Keratinocyte (primary cell): Measurements from ENCODE around the gene APH1A. TPM values are rescaled to one million over a fixed set of nuclear protein-coding genes. Genes with fewer than 3 reads are reported as not detected.
A peak's percentile ranks its signal among the peaks of the same experiment; 100 is the strongest.

ENCODE experiments used
- DNase-seq: peaks from one replicate; pipeline ENCODE4 v3.0.0-alpha.2; 2011; ENCODE audit warnings: low read depth, missing footprints, low spot score
- FAIRE-seq: peaks from 2 replicates; lab custom pipeline; 2011; peaks lifted over from hg19 to GRCh38; lab: Jason Lieb, UNC
- H2AFZ ChIP-seq: 2 replicates; pipeline ENCODE4 v1.6.0; 2012; ENCODE audit warnings: low read length, control low read depth, inconsistent platforms; ENCODE audit not compliant: control insufficient read depth
- H3K27ac ChIP-seq: 2 replicates; pipeline ENCODE4 v1.5.1; 2011; ENCODE audit warnings: low read length; ENCODE audit not compliant: control insufficient read depth, insufficient read depth
- H3K27me3 ChIP-seq: 3 replicates; pipeline ENCODE4 v1.6.0; 2011; ENCODE audit warnings: low read length; ENCODE audit not compliant: control insufficient read depth, insufficient read depth; ENCODE audit errors: extremely low read depth
- H3K36me3 ChIP-seq, 2 experiments: 2 replicates in 1 of 2; 3 replicates in 1 of 2; pipeline ENCODE4 v1.5.1; 2011; ENCODE audit warnings: low read length in 2 of 2, mild to moderate bottlenecking in 1 of 2; ENCODE audit not compliant: control insufficient read depth in 2 of 2, insufficient read depth in 2 of 2; ENCODE audit errors: extremely low read depth in 1 of 2
- H3K4me1 ChIP-seq: 3 replicates; pipeline ENCODE4 v1.5.1; 2011; ENCODE audit warnings: low read length; ENCODE audit not compliant: control insufficient read depth, insufficient read depth; ENCODE audit errors: extremely low read depth
- H3K4me2 ChIP-seq: 3 replicates; pipeline ENCODE4 v1.6.0; 2011; ENCODE audit warnings: low read depth, low read length; ENCODE audit not compliant: control insufficient read depth, insufficient read depth; ENCODE audit errors: extremely low read depth
- H3K4me3 ChIP-seq, 3 experiments: fragments of 200-600 bp in 1 of 3; sonication (generic) in 1 of 3; 2 replicates in 2 of 3; 3 replicates in 1 of 3; pipeline ENCODE4 v1.5.1; 2011 to 2016; ENCODE audit warnings: low read length in 3 of 3, mild to moderate bottlenecking in 3 of 3, control low read depth in 2 of 3, inconsistent platforms in 1 of 3, low read depth in 1 of 3, mixed read lengths in 1 of 3, mixed run types in 1 of 3, moderate library complexity in 1 of 3; ENCODE audit not compliant: control insufficient read depth in 2 of 3, insufficient read depth in 2 of 3; ENCODE audit errors: extremely low read depth in 1 of 3
- H3K79me2 ChIP-seq: 2 replicates; pipeline ENCODE4 v1.6.0; 2012; ENCODE audit warnings: low read length; ENCODE audit not compliant: control insufficient read depth, insufficient read depth
- H3K9ac ChIP-seq: 3 replicates; pipeline ENCODE4 v1.6.0; 2011; ENCODE audit warnings: low read length; ENCODE audit not compliant: control insufficient read depth, insufficient read depth; ENCODE audit errors: extremely low read depth
- H3K9me1 ChIP-seq: 3 replicates; pipeline ENCODE4 v1.6.0; 2011; ENCODE audit warnings: low read length; ENCODE audit not compliant: control insufficient read depth, insufficient read depth; ENCODE audit errors: extremely low read depth
- H3K9me3 ChIP-seq: 2 replicates; pipeline ENCODE4 v1.5.1; 2012; ENCODE audit warnings: low read depth, low read length; ENCODE audit not compliant: control insufficient read depth
- H4K20me1 ChIP-seq: 3 replicates; pipeline ENCODE4 v1.6.0; 2011; ENCODE audit warnings: low read length; ENCODE audit not compliant: control insufficient read depth, insufficient read depth; ENCODE audit errors: extremely low read depth
- CTCF ChIP-seq, 3 experiments: IDR thresholded peaks in 1 of 3; conservative IDR thresholded peaks in 1 of 3; optimal IDR thresholded peaks in 1 of 3; 2 replicates in 2 of 3; 3 replicates in 1 of 3; pipeline versions ENCODE3 to v1.5.1; 2011; ENCODE audit warnings: low read length in 3 of 3, mild to moderate bottlenecking in 3 of 3, moderate library complexity in 2 of 3, control low read depth in 1 of 3, inconsistent platforms in 1 of 3; ENCODE audit not compliant: insufficient read depth in 2 of 3; ENCODE audit errors: extremely low read depth in 1 of 3
- EZH2 ChIP-seq: IDR thresholded peaks from one replicate; pipeline ENCODE4 v1.6.1; 2012; ENCODE audit warnings: inconsistent platforms, mild to moderate bottlenecking, low read length, moderate library complexity
- dilution Hi-C: fragments of 300-500 bp; cut with MboI; formaldehyde crosslinking; loops from one replicate; pipeline ENCODE4 v1.7.0; 2020; ENCODE audit warnings: low sequenced_read_pairs; ENCODE audit not compliant: extremely low pct_ligation_motif_present
- polyA plus RNA-seq, 5 experiments: library from polyadenylated mRNA; depleted of rRNA in 3 of 5; stranded (reverse) in 3 of 5; stranded (forward) in 1 of 5; unstranded in 1 of 5; fragments of >200 nt; gene quantifications; 1 replicate in 1 of 5; 2 replicates in 3 of 5; 3 replicates in 1 of 5; pipeline versions ENCODE4 v1.2.1 to v1.2.3, GENCODE V29; 2011 to 2012; ENCODE audit warnings: missing spikeins in 2 of 5, low read depth in 1 of 5, low replicate concordance in 1 of 5

The APH1A gene
- polyA plus RNA-seq, 1 donor (not counting 4 experiments of a cell fraction or from before 2014, with no cell fraction given), result 149 TPM

GRCh38 chr1:150281221-150281757 is 12.5 kb upstream of the APH1A start:
- FAIRE-seq, result peak; percentile 20
- DNase-seq, result no peak
- H3K27me3 ChIP-seq, result no peaks in the 10 kb centered on the region
- peak; percentile 67 to 76 (median 68) for TF ChIP-seq CTCF (optimal IDR thresholded peaks at IDR 0.05 in 1 of 3, IDR thresholded peaks at IDR 0.05 in 1 of 3, conservative IDR thresholded peaks at IDR 0.05 in 1 of 3; ENCODE audit: extremely low read depth in 1 of 3, insufficient read depth in 2 of 3, low read length in 3 of 3)
- TF ChIP-seq EZH2, result no peak
- no peaks in the 10 kb centered on the region for H3K9me1 ChIP-seq
- peak overlapping the region; percentile 93 for H3K4me2 ChIP-seq
- H3K79me2 ChIP-seq, result no peaks in the 10 kb centered on the region
- peaks cover 2 to 7% of the 10 kb centered on the region in 2 experiments for H3K36me3 ChIP-seq
- H3K4me1 ChIP-seq, result peaks cover 18% of the 10 kb centered on the region
- dilution Hi-C loops, result no loop called here
- no peaks in the 10 kb centered on the region for H3K9me3 ChIP-seq
- H3K4me3 ChIP-seq, result peak overlapping the region; percentile 42 to 77 (median 63)
- H3K9ac ChIP-seq, result peak overlapping the region; percentile 90
- H2AFZ ChIP-seq, result peak overlapping the region; percentile 86
- H3K27ac ChIP-seq, result peak overlapping the region; percentile 91
- H4K20me1 ChIP-seq, result no peaks in the 10 kb centered on the region

- Histone ChIP-seq H3K4me1 (peaks cover 18% of the 10 kb centered on the region), H3K4me3 (no peak overlapping the region), H3K36me3 (peaks cover 0 to 6% of the 10 kb centered on the region in 2 experiments), H3K9me1 (no peaks in the 10 kb centered on the region), H3K79me2 (no peaks in the 10 kb centered on the region), H4K20me1 (no peaks in the 10 kb centered on the region), H3K27ac (no peak overlapping the region), H3K9me3 (no peaks in the 10 kb centered on the region), H3K9ac (no peak overlapping the region), H3K27me3 (no peaks in the 10 kb centered on the region), H2AFZ (no peak overlapping the region), H3K4me2 (no peak overlapping the region)
- dilution Hi-C loops, result no loop called here
- DNase-seq (no peak), FAIRE-seq (no peak)
- TF ChIP-seq CTCF (optimal IDR thresholded peaks at IDR 0.05 in 1 of 3, IDR thresholded peaks at IDR 0.05 in 1 of 3, conservative IDR thresholded peaks at IDR 0.05 in 1 of 3; ENCODE audit: extremely low read depth in 1 of 3, insufficient read depth in 2 of 3, low read length in 3 of 3) (no peak), EZH2 (no peak)
Measured at GRCh38 chr1:150280138-150280707, 11.4 kb upstream of the APH1A start.
